ENCODE results near the gene ESYT3.

GRCh38 chr3:138471481-138471880 lies 37.1 kb downstream of the ESYT3 start:
- TF ChIP-seq CTCF (conservative IDR thresholded peaks at IDR 0.05) (no peak), ZFX (IDR thresholded peaks at IDR 0.05) (no peak)

Data from C4-2B (cell line).